ENCODE data around the gene GPER1. TPM values are rescaled to one million over a fixed set of nuclear protein-coding genes. Genes with fewer than 3 reads are reported as not detected.

GPER1 gene
- total RNA-seq, 1 experiment from 2014 or later, result 2.9 TPM

GRCh38 chr7:1045069-1046063 is 42.5 kb upstream of the GPER1 start:
- in situ Hi-C loops (cut with HindIII; ENCODE audit: low pct_unique_long_range_greater_than_20kb, low sequenced_read_pairs), result no loop called here
- no peaks in the 10 kb centered on the region for H3K9me3 ChIP-seq (ENCODE audit: control insufficient read depth, insufficient read depth, low read depth, low read length)
- DNase-seq (ENCODE audit: low read depth, low spot score) (no peak), ATAC-seq (no peak)
- H3K27ac ChIP-seq (ENCODE audit: low read length), result peak overlapping the region; percentile 62; the same call in 1 of the 2 replicates
- ChIA-PET POLR2A (no interaction called here), CTCF (interaction anchor here (0.6 to 2.0 kb wide), 4 partner anchors 9 to 52 kb away, joined by 3 to 7 read pairs (median 3); no protein-coding TSS in a partner anchor)
- H3K4me3 ChIP-seq (ENCODE audit: low read depth in 2 of 2, low read length in 2 of 2), result peak overlapping the region; percentile 73 to 75
- peaks cover 44% of the 10 kb centered on the region for H3K4me1 ChIP-seq (ENCODE audit: control insufficient read depth, insufficient read depth, low read length)
- BruUV-seq (replicated peaks), result TSS peak; percentile 78
- no peaks in the 10 kb centered on the region for H3K27me3 ChIP-seq (ENCODE audit: control insufficient read depth, insufficient read depth, low read length)
- no peaks in the 10 kb centered on the region for H3K36me3 ChIP-seq (ENCODE audit: control insufficient read depth, insufficient read depth, low read length)
- TF ChIP-seq POLR2AphosphoS5 (IDR thresholded peaks at IDR 0.05; ENCODE audit: low read depth, low read length), result no peak
- peak; percentile 39; the same call in 1 of the 2 replicates for TF ChIP-seq TCF7L2 (IDR thresholded peaks at IDR 0.05; ENCODE audit: low read depth, low read length)
- TF ChIP-seq, protein P1, sequence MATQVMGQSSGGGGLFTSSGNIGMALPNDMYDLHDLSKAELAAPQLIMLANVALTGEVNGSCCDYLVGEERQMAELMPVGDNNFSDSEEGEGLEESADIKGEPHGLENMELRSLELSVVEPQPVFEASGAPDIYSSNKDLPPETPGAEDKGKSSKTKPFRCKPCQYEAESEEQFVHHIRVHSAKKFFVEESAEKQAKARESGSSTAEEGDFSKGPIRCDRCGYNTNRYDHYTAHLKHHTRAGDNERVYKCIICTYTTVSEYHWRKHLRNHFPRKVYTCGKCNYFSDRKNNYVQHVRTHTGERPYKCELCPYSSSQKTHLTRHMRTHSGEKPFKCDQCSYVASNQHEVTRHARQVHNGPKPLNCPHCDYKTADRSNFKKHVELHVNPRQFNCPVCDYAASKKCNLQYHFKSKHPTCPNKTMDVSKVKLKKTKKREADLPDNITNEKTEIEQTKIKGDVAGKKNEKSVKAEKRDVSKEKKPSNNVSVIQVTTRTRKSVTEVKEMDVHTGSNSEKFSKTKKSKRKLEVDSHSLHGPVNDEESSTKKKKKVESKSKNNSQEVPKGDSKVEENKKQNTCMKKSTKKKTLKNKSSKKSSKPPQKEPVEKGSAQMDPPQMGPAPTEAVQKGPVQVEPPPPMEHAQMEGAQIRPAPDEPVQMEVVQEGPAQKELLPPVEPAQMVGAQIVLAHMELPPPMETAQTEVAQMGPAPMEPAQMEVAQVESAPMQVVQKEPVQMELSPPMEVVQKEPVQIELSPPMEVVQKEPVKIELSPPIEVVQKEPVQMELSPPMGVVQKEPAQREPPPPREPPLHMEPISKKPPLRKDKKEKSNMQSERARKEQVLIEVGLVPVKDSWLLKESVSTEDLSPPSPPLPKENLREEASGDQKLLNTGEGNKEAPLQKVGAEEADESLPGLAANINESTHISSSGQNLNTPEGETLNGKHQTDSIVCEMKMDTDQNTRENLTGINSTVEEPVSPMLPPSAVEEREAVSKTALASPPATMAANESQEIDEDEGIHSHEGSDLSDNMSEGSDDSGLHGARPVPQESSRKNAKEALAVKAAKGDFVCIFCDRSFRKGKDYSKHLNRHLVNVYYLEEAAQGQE (IDR thresholded peaks at IDR 0.05; ENCODE audit: insufficient read depth in 1 of 2, low read depth in 2 of 2, low read length in 1 of 2), result no peak
- intact Hi-C loops (cut with micrococcal nuclease; ENCODE audit: unreplicated experiment), result no loop called here

- ATAC-seq (no peak), DNase-seq (ENCODE audit: low read depth, low spot score) (no peak)
- TF ChIP-seq SIN3A (IDR thresholded peaks at IDR 0.05; ENCODE audit: borderline replicate concordance, insufficient read depth, low read depth, low read length), result no peak
- POLR2A ChIA-PET, result no interaction called here
- CTCF ChIA-PET, result no interaction called here
- Histone ChIP-seq H3K4me1 (ENCODE audit: control insufficient read depth, insufficient read depth, low read length) (peaks cover 30% of the 10 kb centered on the region), H3K27ac (ENCODE audit: low read length) (no peak overlapping the region), H3K9me3 (ENCODE audit: control insufficient read depth, insufficient read depth, low read depth, low read length) (no peaks in the 10 kb centered on the region), H3K36me3 (ENCODE audit: control insufficient read depth, insufficient read depth, low read length) (no peaks in the 10 kb centered on the region), H3K27me3 (ENCODE audit: control insufficient read depth, insufficient read depth, low read length) (no peaks in the 10 kb centered on the region), H3K4me3 (ENCODE audit: low read depth in 2 of 2, low read length in 2 of 2) (no peak overlapping the region)
- no TSS peak for BruUV-seq (replicated peaks)
- in situ Hi-C loops (cut with HindIII; ENCODE audit: low pct_unique_long_range_greater_than_20kb, low sequenced_read_pairs), result no loop called here
- intact Hi-C loops (cut with micrococcal nuclease; ENCODE audit: unreplicated experiment), result no loop called here
These were observed 40.9 kb upstream of the GPER1 start for GRCh38 chr7:1046722-1047679.

Measured in Panc1 (cell line).